GM12875 (cell line): Measurements from ENCODE around the gene SLC43A1.

Experiments
- H3K4me3 ChIP-seq: one replicate; pipeline ENCODE4 v1.5.1; 2011; ENCODE audit warnings: low read depth, low read length, control low read depth
- TF ChIP-seq, protein P1 (sequence below): IDR thresholded peaks from 2 replicates; pipeline ENCODE4 v1.5.1; 2011; ENCODE audit warnings: low read depth, mild to moderate bottlenecking, control low read depth, inconsistent platforms, low read length, moderate library complexity, borderline replicate concordance; ENCODE audit not compliant: insufficient read depth

Gene SLC43A1

GRCh38 chr11:57490456-57491248 is 24.9 kb downstream of the SLC43A1 start:
- TF ChIP-seq, protein P1, sequence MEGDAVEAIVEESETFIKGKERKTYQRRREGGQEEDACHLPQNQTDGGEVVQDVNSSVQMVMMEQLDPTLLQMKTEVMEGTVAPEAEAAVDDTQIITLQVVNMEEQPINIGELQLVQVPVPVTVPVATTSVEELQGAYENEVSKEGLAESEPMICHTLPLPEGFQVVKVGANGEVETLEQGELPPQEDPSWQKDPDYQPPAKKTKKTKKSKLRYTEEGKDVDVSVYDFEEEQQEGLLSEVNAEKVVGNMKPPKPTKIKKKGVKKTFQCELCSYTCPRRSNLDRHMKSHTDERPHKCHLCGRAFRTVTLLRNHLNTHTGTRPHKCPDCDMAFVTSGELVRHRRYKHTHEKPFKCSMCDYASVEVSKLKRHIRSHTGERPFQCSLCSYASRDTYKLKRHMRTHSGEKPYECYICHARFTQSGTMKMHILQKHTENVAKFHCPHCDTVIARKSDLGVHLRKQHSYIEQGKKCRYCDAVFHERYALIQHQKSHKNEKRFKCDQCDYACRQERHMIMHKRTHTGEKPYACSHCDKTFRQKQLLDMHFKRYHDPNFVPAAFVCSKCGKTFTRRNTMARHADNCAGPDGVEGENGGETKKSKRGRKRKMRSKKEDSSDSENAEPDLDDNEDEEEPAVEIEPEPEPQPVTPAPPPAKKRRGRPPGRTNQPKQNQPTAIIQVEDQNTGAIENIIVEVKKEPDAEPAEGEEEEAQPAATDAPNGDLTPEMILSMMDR = no peak
- no peak overlapping the region for H3K4me3 ChIP-seq

GRCh38 chr11:57487920-57488659 is 27.4 kb downstream of the SLC43A1 start:
- TF ChIP-seq, protein P1 = no peak
- H3K4me3 ChIP-seq = no peak overlapping the region

GRCh38 chr11:57487021-57487778 is 28.3 kb downstream of the SLC43A1 start:
- H3K4me3 ChIP-seq = no peak overlapping the region
- TF ChIP-seq, protein P1 = no peak

- no peak overlapping the region for H3K4me3 ChIP-seq
- TF ChIP-seq, protein P1 = no peak
Measured at GRCh38 chr11:57485217-57485990, 30.1 kb downstream of the SLC43A1 start.

GRCh38 chr11:57484141-57484710 is 31.3 kb downstream of the SLC43A1 start:
- no peak overlapping the region for H3K4me3 ChIP-seq
- TF ChIP-seq, protein P1 = no peak

GRCh38 chr11:57483562-57483918 is 32.0 kb downstream of the SLC43A1 start:
- H3K4me3 ChIP-seq = no peak overlapping the region
- TF ChIP-seq, protein P1 = no peak
